ENCODE data around the gene PTPN14.

DNA sequence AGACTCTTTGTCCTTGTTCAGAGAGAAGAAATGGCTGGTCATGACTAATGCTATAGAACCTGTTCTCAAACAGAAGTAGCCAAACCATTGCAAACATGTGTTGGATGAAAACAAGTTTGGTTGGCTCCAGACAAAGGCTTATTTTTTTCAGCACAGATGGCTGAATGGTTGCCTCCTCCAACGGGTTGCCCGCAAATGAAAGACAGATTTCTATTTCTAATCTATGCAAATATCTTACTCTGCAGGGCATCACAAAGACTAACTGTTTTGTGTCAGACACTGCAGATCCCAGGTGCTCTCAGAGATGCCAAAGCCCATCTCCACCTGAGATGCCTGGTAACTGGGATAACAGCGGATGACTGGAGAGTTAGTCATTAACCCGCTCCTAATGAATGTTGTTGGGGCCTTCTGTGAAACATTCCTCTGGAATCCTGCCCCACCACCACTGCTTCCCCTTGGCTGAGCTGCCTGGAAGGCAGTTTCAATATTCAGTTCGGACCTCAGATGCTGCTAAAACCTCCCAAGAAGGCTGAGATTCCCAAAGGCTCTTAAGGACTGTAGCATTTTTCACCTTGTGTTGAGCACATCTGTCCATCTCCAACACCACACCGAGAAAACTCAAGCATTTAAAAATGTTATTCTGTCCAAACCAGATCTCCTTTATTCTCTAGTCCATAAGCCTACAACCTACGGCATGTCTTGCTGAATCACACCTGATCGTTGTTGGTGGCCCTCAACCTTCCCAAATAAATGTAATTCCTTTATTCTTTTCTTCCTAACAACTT is 104.4 kb downstream of the PTPN14 start:
- TF ChIP-seq POLR2A (IDR thresholded peaks at IDR 0.05; ENCODE audit: low read length) (no peak), GATA1 (IDR thresholded peaks at IDR 0.05; ENCODE audit: low read depth, low read length) (no peak)
